ENCODE data around the gene ITGAX. TPM values are rescaled to one million over a fixed set of nuclear protein-coding genes. Genes with fewer than 3 reads are reported as not detected.

The ITGAX gene
- total RNA-seq, 2 donors from 2014 or later, result 9.7 to 32.9 TPM

DNA sequence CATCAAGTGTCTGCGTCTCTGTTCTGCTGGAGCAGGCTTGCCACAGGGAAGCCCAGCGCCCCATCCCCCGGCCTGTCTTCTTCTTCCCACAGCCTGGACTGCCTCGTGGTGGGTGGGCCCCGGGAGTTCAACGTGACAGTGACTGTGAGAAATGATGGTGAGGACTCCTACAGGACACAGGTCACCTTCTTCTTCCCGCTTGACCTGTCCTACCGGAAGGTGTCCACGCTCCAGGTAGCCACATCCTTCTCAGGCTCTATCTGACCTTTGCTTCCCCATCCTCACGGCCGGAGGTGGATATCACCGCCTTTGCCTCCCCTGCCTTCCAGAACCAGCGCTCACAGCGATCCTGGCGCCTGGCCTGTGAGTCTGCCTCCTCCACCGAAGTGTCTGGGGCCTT is 29.8 kb upstream of the ITGAX start:
- TF ChIP-seq, protein P1, sequence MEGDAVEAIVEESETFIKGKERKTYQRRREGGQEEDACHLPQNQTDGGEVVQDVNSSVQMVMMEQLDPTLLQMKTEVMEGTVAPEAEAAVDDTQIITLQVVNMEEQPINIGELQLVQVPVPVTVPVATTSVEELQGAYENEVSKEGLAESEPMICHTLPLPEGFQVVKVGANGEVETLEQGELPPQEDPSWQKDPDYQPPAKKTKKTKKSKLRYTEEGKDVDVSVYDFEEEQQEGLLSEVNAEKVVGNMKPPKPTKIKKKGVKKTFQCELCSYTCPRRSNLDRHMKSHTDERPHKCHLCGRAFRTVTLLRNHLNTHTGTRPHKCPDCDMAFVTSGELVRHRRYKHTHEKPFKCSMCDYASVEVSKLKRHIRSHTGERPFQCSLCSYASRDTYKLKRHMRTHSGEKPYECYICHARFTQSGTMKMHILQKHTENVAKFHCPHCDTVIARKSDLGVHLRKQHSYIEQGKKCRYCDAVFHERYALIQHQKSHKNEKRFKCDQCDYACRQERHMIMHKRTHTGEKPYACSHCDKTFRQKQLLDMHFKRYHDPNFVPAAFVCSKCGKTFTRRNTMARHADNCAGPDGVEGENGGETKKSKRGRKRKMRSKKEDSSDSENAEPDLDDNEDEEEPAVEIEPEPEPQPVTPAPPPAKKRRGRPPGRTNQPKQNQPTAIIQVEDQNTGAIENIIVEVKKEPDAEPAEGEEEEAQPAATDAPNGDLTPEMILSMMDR (IDR thresholded peaks at IDR 0.05), result no peak
- Histone ChIP-seq H3K9me3 (peaks cover 12% of the 10 kb centered on the region), H3K4me1 (ENCODE audit: control insufficient read depth in 1 of 2, low read depth in 2 of 2) (no peaks in the 10 kb centered on the region), H3K27me3 (replicated peaks; ENCODE audit: insufficient read depth) (no peaks in the 10 kb centered on the region), H3K27ac (no peak overlapping the region), H3K4me3 (no peak overlapping the region), H3K36me3 (no peaks in the 10 kb centered on the region)
- no peak for DNase-seq (ENCODE audit: low spot score)
- ATAC-seq (ENCODE audit: insufficient number of reproducible peaks, low FRiP score, low read depth), result no peak

- TF ChIP-seq, protein P1 (IDR thresholded peaks at IDR 0.05), result no peak
- H3K9me3 ChIP-seq, result peaks cover 4% of the 10 kb centered on the region
- H3K36me3 ChIP-seq, result no peaks in the 10 kb centered on the region
- no peak overlapping the region for H3K27ac ChIP-seq
- ATAC-seq (ENCODE audit: insufficient number of reproducible peaks, low FRiP score, low read depth), result no peak
- no peaks in the 10 kb centered on the region for H3K27me3 ChIP-seq (replicated peaks; ENCODE audit: insufficient read depth)
- no peak overlapping the region for H3K4me3 ChIP-seq
- no peak for DNase-seq (ENCODE audit: low spot score)
- H3K4me1 ChIP-seq (ENCODE audit: control insufficient read depth in 1 of 2, low read depth in 2 of 2), result no peaks in the 10 kb centered on the region
Observed at GRCh38 chr16:31327646-31328225, 27.2 kb upstream of the ITGAX start.

DNA sequence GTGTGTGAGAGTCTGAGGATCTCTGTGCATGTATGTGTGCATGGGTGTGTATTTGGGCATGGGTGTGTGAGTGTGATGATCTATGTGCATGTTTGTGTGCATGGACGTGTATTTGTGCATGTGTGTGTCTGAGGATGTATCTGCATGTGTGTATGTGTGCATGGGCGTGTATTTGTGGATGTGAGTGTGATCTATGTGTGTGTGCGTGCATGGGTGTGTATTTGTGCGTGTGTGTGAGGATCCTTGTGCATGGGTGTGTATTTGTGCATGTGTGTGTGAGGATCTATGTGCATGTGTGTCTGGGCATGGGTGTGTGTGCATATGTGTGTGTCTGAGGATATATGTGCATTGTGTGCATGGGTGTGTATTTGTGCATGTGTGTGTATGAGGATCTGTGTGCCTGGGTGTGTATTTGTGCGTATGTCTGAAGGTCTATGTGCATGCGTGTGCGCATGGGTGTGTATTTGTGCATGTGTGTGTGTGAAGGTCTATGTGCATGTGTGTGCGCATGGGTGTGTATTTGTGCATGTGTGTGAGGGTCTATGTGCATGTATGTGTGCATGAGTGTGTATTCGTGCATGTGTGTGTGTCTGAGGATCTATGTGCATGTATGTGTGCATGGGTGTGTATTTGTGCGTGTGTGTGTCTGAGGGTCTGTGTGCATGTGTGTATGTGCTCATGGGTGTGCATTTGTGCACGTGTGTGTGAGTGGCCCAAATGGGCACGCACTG is 26.5 kb upstream of the ITGAX start:
- H3K27me3 ChIP-seq (replicated peaks; ENCODE audit: insufficient read depth), result no peaks in the 10 kb centered on the region

GRCh38 chr16:31329671-31330552 is 25.1 kb upstream of the ITGAX start:
- no peak overlapping the region for H3K27ac ChIP-seq
- TF ChIP-seq, protein P1 (IDR thresholded peaks at IDR 0.05), result no peak
- no peak overlapping the region for H3K4me3 ChIP-seq
- H3K9me3 ChIP-seq, result no peaks in the 10 kb centered on the region
- DNase-seq (ENCODE audit: low spot score), result no peak
- H3K4me1 ChIP-seq (ENCODE audit: control insufficient read depth in 1 of 2, low read depth in 2 of 2), result no peaks in the 10 kb centered on the region
- no peaks in the 10 kb centered on the region for H3K36me3 ChIP-seq
- H3K27me3 ChIP-seq (replicated peaks; ENCODE audit: insufficient read depth), result no peaks in the 10 kb centered on the region
- ATAC-seq (ENCODE audit: insufficient number of reproducible peaks, low FRiP score, low read depth), result no peak

More for the DNA sequence above, 26.5 kb upstream of the ITGAX start:
- H3K9me3 ChIP-seq, result no peaks in the 10 kb centered on the region
- no peaks in the 10 kb centered on the region for H3K4me1 ChIP-seq (ENCODE audit: control insufficient read depth in 1 of 2, low read depth in 2 of 2)
- no peak overlapping the region for H3K4me3 ChIP-seq
- DNase-seq (ENCODE audit: low spot score), result no peak
- ATAC-seq (ENCODE audit: insufficient number of reproducible peaks, low FRiP score, low read depth), result no peak
- H3K36me3 ChIP-seq, result no peaks in the 10 kb centered on the region
- H3K27ac ChIP-seq, result no peak overlapping the region
- TF ChIP-seq, protein P1 (IDR thresholded peaks at IDR 0.05), result no peak

DNA sequence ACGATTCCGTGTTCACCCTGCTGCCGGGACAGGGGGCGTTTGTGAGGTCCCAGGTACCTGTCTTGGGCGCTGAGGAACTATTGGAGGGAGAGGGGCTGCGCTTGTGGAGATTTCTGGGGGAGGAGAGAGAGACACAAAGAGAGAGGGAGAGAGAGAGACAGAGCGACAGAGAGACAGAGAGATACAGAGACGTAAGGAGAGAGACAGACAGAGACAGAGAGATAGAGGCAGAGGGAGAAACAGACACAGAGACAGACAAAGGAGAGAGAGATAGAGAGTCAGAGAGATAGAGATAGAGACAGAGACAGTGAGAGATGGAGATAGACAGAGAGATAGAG is 24.5 kb upstream of the ITGAX start:
- H3K27me3 ChIP-seq (replicated peaks; ENCODE audit: insufficient read depth), result no peaks in the 10 kb centered on the region

More for the DNA sequence above, 24.5 kb upstream of the ITGAX start:
- no peak overlapping the region for H3K4me3 ChIP-seq
- ATAC-seq (ENCODE audit: insufficient number of reproducible peaks, low FRiP score, low read depth), result no peak
- no peak for DNase-seq (ENCODE audit: low spot score)
- TF ChIP-seq, protein P1 (IDR thresholded peaks at IDR 0.05), result no peak
- no peak overlapping the region for H3K27ac ChIP-seq
- no peaks in the 10 kb centered on the region for H3K4me1 ChIP-seq (ENCODE audit: control insufficient read depth in 1 of 2, low read depth in 2 of 2)
- no peaks in the 10 kb centered on the region for H3K36me3 ChIP-seq
- H3K9me3 ChIP-seq, result no peaks in the 10 kb centered on the region

Measured in thoracic aorta (tissue), 2 donors.